ENCODE data around the gene CD109. TPM values are rescaled to one million over a fixed set of nuclear protein-coding genes. Genes with fewer than 3 reads are reported as not detected.

CD109 gene
- polyA plus RNA-seq, 3 donors, result 0.17 to 0.30 (median 0.20) TPM

- no peak for DNase-seq
- TF ChIP-seq CTCF (IDR thresholded peaks at IDR 0.05), result no peak
- Histone ChIP-seq H4K20me1 (ENCODE audit: insufficient read depth, low read length) (no peaks in the 10 kb centered on the region), H3K9ac (ENCODE audit: insufficient read depth, low read length, poor library complexity, severe bottlenecking) (no peak overlapping the region), H3K4me1 (ENCODE audit: control insufficient read depth in 1 of 2, insufficient read depth in 2 of 2, low read length in 2 of 2) (peaks cover 19 to 24% of the 10 kb centered on the region in 2 donors), H3K36me3 (replicated peaks in 1 of 2; ENCODE audit: control insufficient read depth in 1 of 2, insufficient read depth in 2 of 2, low read length in 2 of 2) (peaks cover 0 to 6% of the 10 kb centered on the region in 2 donors), H3K79me2 (ENCODE audit: insufficient read depth, low read length) (no peaks in the 10 kb centered on the region), H2AFZ (ENCODE audit: insufficient read depth, low read depth, low read length, poor library complexity, severe bottlenecking) (no peak overlapping the region), H3K4me2 (replicated peaks; ENCODE audit: extremely low read depth, low read length, poor library complexity, severe bottlenecking) (no peak overlapping the region), H3K9me3 (replicated peaks in 1 of 2; ENCODE audit: control insufficient read depth in 1 of 2, insufficient read depth in 1 of 2, low read length in 2 of 2) (no peaks in the 10 kb centered on the region), H3K27ac (ENCODE audit: low read depth in 1 of 2, low read length in 2 of 2) (no peak overlapping the region), H3K27me3 (ENCODE audit: control insufficient read depth in 2 of 2, insufficient read depth in 2 of 2, low read length in 2 of 2) (no peaks in the 10 kb centered on the region), H3K4me3 (replicated peaks in 1 of 3; ENCODE audit: low read depth in 2 of 3, low read length in 3 of 3) (no peak overlapping the region)
- Mint-ChIP-seq H3K4me1 (peaks cover 23% of the 10 kb centered on the region), H3K9me3 (no peaks in the 10 kb centered on the region), H3K27ac (peak overlapping the region in 1 of 7 donors; percentile 7), H3K4me3 (no peak overlapping the region), H3K36me3 (peaks cover 8% of the 10 kb centered on the region in 2 donors), H3K27me3 (ENCODE audit: low read depth in 3 of 3) (no peaks in the 10 kb centered on the region)
- WGBS (ENCODE audit: insufficient coverage), result 95% methylated on average over 3 of the region's 5 CpGs
- intact Hi-C loops (cut with micrococcal nuclease), result loop anchor here in 1 of 2 donors (5.0 kb wide), 1 partner anchor 35 kb away; no protein-coding TSS in a partner anchor
These were observed 31.1 kb downstream of the CD109 start for GRCh38 chr6:73727114-73727513.

DNA sequence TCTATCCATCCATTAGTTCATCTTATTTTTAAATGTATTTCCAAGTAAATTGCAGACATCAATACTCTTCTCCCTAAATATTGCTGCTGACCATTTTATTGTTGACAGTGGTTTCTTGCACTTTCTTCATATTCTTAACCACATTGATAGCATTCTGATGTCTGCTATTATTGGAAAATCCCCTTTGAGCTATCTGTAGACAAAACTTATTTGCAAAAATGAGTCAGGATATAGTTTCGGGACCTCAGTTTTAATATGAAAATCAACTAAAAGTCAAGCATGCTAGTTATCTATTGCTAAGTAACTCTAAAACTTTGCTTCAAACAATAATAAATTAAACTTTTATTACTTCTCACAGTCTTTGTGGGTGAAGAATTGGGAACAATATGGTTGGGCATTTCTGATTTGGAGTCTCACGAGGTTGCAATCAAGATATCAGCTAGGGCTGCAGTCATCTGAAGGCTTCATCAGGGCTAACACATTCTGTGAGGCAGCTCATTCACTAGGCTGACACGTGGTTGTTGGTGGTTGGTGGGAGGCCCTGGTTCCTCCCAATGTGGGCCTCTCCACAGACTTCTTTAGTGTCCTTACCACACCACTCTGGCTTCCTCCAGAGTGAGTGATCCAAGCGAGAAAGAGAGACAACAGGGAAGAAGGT lies 32.7 kb downstream of the CD109 start:
- intact Hi-C loops (cut with micrococcal nuclease), result loop anchor here in 1 of 2 donors (5.0 kb wide), 1 partner anchor 36 kb away; no protein-coding TSS in a partner anchor

More for the DNA sequence above, 32.7 kb downstream of the CD109 start:
- H3K9me3 Mint-ChIP-seq, result no peaks in the 10 kb centered on the region
- Histone ChIP-seq H3K27ac (ENCODE audit: low read depth in 1 of 2, low read length in 2 of 2) (no peak overlapping the region), H3K27me3 (ENCODE audit: control insufficient read depth in 2 of 2, insufficient read depth in 2 of 2, low read length in 2 of 2) (no peaks in the 10 kb centered on the region), H2AFZ (ENCODE audit: insufficient read depth, low read depth, low read length, poor library complexity, severe bottlenecking) (no peak overlapping the region), H3K4me1 (ENCODE audit: control insufficient read depth in 1 of 2, insufficient read depth in 2 of 2, low read length in 2 of 2) (peaks cover 12% of the 10 kb centered on the region in 2 donors), H3K4me2 (replicated peaks; ENCODE audit: extremely low read depth, low read length, poor library complexity, severe bottlenecking) (no peak overlapping the region), H3K79me2 (ENCODE audit: insufficient read depth, low read length) (no peaks in the 10 kb centered on the region), H4K20me1 (ENCODE audit: insufficient read depth, low read length) (no peaks in the 10 kb centered on the region), H3K9me3 (replicated peaks in 1 of 2; ENCODE audit: control insufficient read depth in 1 of 2, insufficient read depth in 1 of 2, low read length in 2 of 2) (no peaks in the 10 kb centered on the region), H3K4me3 (replicated peaks in 1 of 3; ENCODE audit: low read depth in 2 of 3, low read length in 3 of 3) (no peak overlapping the region), H3K9ac (ENCODE audit: insufficient read depth, low read length, poor library complexity, severe bottlenecking) (no peak overlapping the region), H3K36me3 (replicated peaks in 1 of 2; ENCODE audit: control insufficient read depth in 1 of 2, insufficient read depth in 2 of 2, low read length in 2 of 2) (peaks cover 0 to 6% of the 10 kb centered on the region in 2 donors)
- H3K4me3 Mint-ChIP-seq, result no peak overlapping the region
- peaks cover 9% of the 10 kb centered on the region for H3K4me1 Mint-ChIP-seq
- peak in 1 of 3 donors; percentile 21 for DNase-seq
- peak overlapping the region in 1 of 7 donors; percentile 70 for H3K27ac Mint-ChIP-seq
- TF ChIP-seq CTCF (IDR thresholded peaks at IDR 0.05), result no peak
- 33% methylated on average over 1 of the region's 4 CpGs for WGBS (ENCODE audit: insufficient coverage)
- H3K36me3 Mint-ChIP-seq, result peaks cover 6 to 8% of the 10 kb centered on the region in 2 donors
- H3K27me3 Mint-ChIP-seq (ENCODE audit: low read depth in 3 of 3), result no peaks in the 10 kb centered on the region

All from CD14-positive monocyte (primary cell).